SK-N-SH treated with all-trans-retinoic acid at 6 μM for 48 hours (cell line): Measurements from ENCODE around the gene STK40.

Experiments used
- ATAC-seq: fragments of 200-7000 bp; cut with Tn5 transposase; 3 replicates; pipeline ENCODE4 v1.9.1; 2020; ENCODE audit warnings: mild to moderate bottlenecking, moderate library complexity
- ARNTL ChIP-seq: fragments of 450-650 bp; formaldehyde crosslinking; IDR thresholded peaks from 2 replicates; pipeline ENCODE4 v1.5.0; 2020; ENCODE audit warnings: low read depth, mild to moderate bottlenecking, moderate library complexity, borderline replicate concordance
- BACH2 ChIP-seq: fragments of 250-450 bp; sonication (Bioruptor Pico); IDR thresholded peaks from 2 replicates; pipeline ENCODE4 v1.9.0; 2021; ENCODE audit warnings: mild to moderate bottlenecking, borderline replicate concordance
- CSDC2 ChIP-seq: fragments of 250-450 bp; sonication (Bioruptor Pico); IDR thresholded peaks from 2 replicates; pipeline ENCODE4 v1.5.0; 2020; ENCODE audit warnings: mild to moderate bottlenecking, moderate library complexity
- ESRRG ChIP-seq: fragments of 250-450 bp; sonication (Bioruptor Pico); IDR thresholded peaks from 2 replicates; pipeline ENCODE4 v1.6.1; 2021; ENCODE audit warnings: mild to moderate bottlenecking
- GLIS3 ChIP-seq: fragments of 250-450 bp; sonication (Bioruptor Pico); IDR thresholded peaks from 2 replicates; pipeline ENCODE4 v1.5.0; 2020; ENCODE audit warnings: mild to moderate bottlenecking, moderate library complexity
- ISL1 ChIP-seq: fragments of 250-450 bp; sonication (Bioruptor Pico); IDR thresholded peaks from 2 replicates; pipeline ENCODE4 v2.1.2; 2022; ENCODE audit warnings: mild to moderate bottlenecking, moderate library complexity
- OSR1 ChIP-seq: fragments of 250-450 bp; sonication (Bioruptor Pico); IDR thresholded peaks from 2 replicates; pipeline ENCODE4 v1.8.0; 2022; ENCODE audit warnings: moderate library complexity, mild to moderate bottlenecking, inconsistent platforms
- PPARA ChIP-seq: fragments of 250-450 bp; sonication (Bioruptor Pico); IDR thresholded peaks from 2 replicates; pipeline ENCODE4 v1.5.0; 2020; ENCODE audit warnings: mild to moderate bottlenecking, borderline replicate concordance
- RARB ChIP-seq: fragments of 250-450 bp; sonication (Bioruptor Pico); IDR thresholded peaks from 2 replicates; pipeline ENCODE4 v1.8.0; 2021; ENCODE audit warnings: mild to moderate bottlenecking, moderate library complexity
- SNAI2 ChIP-seq: fragments of 250-450 bp; sonication (Bioruptor Pico); IDR thresholded peaks from 2 replicates; pipeline ENCODE4 v1.5.0; 2020; ENCODE audit warnings: mild to moderate bottlenecking, moderate library complexity
- TOX ChIP-seq: fragments of 250-450 bp; sonication (Bioruptor Pico); IDR thresholded peaks from 2 replicates; pipeline ENCODE4 v1.8.0; 2021; ENCODE audit warnings: mild to moderate bottlenecking, moderate library complexity, borderline replicate concordance
- ZC3H10 ChIP-seq: fragments of 250-450 bp; sonication (Bioruptor Pico); IDR thresholded peaks from 2 replicates; pipeline ENCODE4 v1.5.1; 2021; ENCODE audit warnings: mild to moderate bottlenecking, moderate library complexity
- ZFP3 ChIP-seq: fragments of 250-450 bp; sonication (Bioruptor Pico); IDR thresholded peaks from 2 replicates; pipeline ENCODE4 v1.5.0; 2020; ENCODE audit warnings: mild to moderate bottlenecking, moderate library complexity
- ZFP30 ChIP-seq: fragments of 450-650 bp; formaldehyde crosslinking; IDR thresholded peaks from 2 replicates; pipeline ENCODE4 v1.5.0; 2022; ENCODE audit warnings: mild to moderate bottlenecking, moderate library complexity
- ZNF565 ChIP-seq: fragments of 450-650 bp; formaldehyde crosslinking; conservative IDR thresholded peaks from 2 replicates; pipeline ENCODE4 v1.5.0; 2020; ENCODE audit warnings: low read depth, mild to moderate bottlenecking, moderate library complexity
- ZNF70 ChIP-seq: fragments of 450-650 bp; formaldehyde crosslinking; IDR thresholded peaks from 2 replicates; pipeline ENCODE4 v1.5.0; 2020; ENCODE audit warnings: mild to moderate bottlenecking, moderate library complexity
- ZNF8 ChIP-seq: fragments of 450-650 bp; formaldehyde crosslinking; IDR thresholded peaks from 2 replicates; pipeline ENCODE4 v1.5.0; 2020; ENCODE audit warnings: mild to moderate bottlenecking, moderate library complexity
- TF ChIP-seq, protein P1 (sequence below): fragments of 250-450 bp; sonication (Bioruptor Pico); IDR thresholded peaks from 2 replicates; pipeline ENCODE4 v1.5.0; 2020; ENCODE audit warnings: mild to moderate bottlenecking, moderate library complexity
- TF ChIP-seq, protein P2 (sequence below): fragments of 250-450 bp; sonication (Bioruptor Pico); IDR thresholded peaks from 2 replicates; pipeline ENCODE4 v1.5.1; 2020; ENCODE audit warnings: low read depth, mild to moderate bottlenecking, moderate library complexity
- TF ChIP-seq, protein P3 (sequence below): fragments of 250-450 bp; sonication (Bioruptor Pico); IDR thresholded peaks from 2 replicates; pipeline ENCODE4 v1.8.0; 2021; ENCODE audit warnings: low read depth, mild to moderate bottlenecking, moderate library complexity, borderline replicate concordance
- TF ChIP-seq, protein P4 (sequence below): fragments of 250-450 bp; sonication (Bioruptor Pico); IDR thresholded peaks from 2 replicates; pipeline ENCODE4 v1.5.1; 2021; ENCODE audit warnings: mild to moderate bottlenecking, moderate library complexity
- TF ChIP-seq, protein P5 (sequence below): fragments of 250-450 bp; sonication (Bioruptor Pico); IDR thresholded peaks from 2 replicates; pipeline ENCODE4 v1.8.0; 2020; ENCODE audit warnings: mild to moderate bottlenecking, moderate library complexity, borderline replicate concordance

The STK40 gene

GRCh38 chr1:36345353-36345752 is 40.4 kb downstream of the STK40 start:
- ATAC-seq = no peak

DNA sequence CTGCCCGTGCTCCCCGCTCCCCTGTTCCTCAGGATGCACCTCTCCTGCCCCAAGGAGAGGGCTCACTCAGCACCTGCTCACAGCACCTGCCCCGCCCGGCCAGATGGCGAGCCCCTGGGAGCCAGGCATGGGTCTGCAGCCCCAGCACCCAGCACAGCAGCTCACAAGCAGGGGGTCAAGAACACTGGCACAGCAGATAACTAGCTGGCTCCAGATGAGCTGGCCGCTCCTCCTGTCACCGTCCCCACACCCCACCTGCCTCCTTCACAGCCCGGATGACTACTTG is 41.4 kb downstream of the STK40 start:
- TF ChIP-seq RARB (CRISPR knock-in tag) = no peak
- ATAC-seq = no peak

More at GRCh38 chr1:36345353-36345752, 40.4 kb downstream of the STK40 start:
- TF ChIP-seq ZC3H10 (CRISPR knock-in tag) (no peak), ARNTL (no peak), TOX (CRISPR knock-in tag) (no peak), ZFP3 (CRISPR knock-in tag) (no peak), OSR1 (no peak), PPARA (no peak), ISL1 (no peak), ESRRG (CRISPR knock-in tag) (no peak), SNAI2 (no peak), GLIS3 (CRISPR knock-in tag) (no peak), RARB (CRISPR knock-in tag) (no peak), ZFP30 (CRISPR knock-in tag) (no peak), CSDC2 (CRISPR knock-in tag) (no peak), ZNF70 (CRISPR knock-in tag) (no peak), ZNF565 (no peak)
- TF ChIP-seq, protein P1, sequence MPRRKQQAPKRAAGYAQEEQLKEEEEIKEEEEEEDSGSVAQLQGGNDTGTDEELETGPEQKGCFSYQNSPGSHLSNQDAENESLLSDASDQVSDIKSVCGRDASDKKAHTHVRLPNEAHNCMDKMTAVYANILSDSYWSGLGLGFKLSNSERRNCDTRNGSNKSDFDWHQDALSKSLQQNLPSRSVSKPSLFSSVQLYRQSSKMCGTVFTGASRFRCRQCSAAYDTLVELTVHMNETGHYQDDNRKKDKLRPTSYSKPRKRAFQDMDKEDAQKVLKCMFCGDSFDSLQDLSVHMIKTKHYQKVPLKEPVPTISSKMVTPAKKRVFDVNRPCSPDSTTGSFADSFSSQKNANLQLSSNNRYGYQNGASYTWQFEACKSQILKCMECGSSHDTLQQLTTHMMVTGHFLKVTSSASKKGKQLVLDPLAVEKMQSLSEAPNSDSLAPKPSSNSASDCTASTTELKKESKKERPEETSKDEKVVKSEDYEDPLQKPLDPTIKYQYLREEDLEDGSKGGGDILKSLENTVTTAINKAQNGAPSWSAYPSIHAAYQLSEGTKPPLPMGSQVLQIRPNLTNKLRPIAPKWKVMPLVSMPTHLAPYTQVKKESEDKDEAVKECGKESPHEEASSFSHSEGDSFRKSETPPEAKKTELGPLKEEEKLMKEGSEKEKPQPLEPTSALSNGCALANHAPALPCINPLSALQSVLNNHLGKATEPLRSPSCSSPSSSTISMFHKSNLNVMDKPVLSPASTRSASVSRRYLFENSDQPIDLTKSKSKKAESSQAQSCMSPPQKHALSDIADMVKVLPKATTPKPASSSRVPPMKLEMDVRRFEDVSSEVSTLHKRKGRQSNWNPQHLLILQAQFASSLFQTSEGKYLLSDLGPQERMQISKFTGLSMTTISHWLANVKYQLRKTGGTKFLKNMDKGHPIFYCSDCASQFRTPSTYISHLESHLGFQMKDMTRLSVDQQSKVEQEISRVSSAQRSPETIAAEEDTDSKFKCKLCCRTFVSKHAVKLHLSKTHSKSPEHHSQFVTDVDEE = no peak
- TF ChIP-seq, protein P2, sequence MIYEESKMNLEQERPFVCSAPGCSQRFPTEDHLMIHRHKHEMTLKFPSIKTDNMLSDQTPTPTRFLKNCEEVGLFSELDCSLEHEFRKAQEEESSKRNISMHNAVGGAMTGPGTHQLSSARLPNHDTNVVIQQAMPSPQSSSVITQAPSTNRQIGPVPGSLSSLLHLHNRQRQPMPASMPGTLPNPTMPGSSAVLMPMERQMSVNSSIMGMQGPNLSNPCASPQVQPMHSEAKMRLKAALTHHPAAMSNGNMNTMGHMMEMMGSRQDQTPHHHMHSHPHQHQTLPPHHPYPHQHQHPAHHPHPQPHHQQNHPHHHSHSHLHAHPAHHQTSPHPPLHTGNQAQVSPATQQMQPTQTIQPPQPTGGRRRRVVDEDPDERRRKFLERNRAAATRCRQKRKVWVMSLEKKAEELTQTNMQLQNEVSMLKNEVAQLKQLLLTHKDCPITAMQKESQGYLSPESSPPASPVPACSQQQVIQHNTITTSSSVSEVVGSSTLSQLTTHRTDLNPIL = no peak
- TF ChIP-seq, protein P3, sequence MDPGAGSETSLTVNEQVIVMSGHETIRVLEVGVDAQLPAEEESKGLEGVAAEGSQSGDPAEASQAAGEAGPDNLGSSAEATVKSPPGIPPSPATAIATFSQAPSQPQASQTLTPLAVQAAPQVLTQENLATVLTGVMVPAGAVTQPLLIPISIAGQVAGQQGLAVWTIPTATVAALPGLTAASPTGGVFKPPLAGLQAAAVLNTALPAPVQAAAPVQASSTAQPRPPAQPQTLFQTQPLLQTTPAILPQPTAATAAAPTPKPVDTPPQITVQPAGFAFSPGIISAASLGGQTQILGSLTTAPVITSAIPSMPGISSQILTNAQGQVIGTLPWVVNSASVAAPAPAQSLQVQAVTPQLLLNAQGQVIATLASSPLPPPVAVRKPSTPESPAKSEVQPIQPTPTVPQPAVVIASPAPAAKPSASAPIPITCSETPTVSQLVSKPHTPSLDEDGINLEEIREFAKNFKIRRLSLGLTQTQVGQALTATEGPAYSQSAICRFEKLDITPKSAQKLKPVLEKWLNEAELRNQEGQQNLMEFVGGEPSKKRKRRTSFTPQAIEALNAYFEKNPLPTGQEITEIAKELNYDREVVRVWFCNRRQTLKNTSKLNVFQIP (CRISPR knock-in tag) = no peak
- TF ChIP-seq, protein P4, sequence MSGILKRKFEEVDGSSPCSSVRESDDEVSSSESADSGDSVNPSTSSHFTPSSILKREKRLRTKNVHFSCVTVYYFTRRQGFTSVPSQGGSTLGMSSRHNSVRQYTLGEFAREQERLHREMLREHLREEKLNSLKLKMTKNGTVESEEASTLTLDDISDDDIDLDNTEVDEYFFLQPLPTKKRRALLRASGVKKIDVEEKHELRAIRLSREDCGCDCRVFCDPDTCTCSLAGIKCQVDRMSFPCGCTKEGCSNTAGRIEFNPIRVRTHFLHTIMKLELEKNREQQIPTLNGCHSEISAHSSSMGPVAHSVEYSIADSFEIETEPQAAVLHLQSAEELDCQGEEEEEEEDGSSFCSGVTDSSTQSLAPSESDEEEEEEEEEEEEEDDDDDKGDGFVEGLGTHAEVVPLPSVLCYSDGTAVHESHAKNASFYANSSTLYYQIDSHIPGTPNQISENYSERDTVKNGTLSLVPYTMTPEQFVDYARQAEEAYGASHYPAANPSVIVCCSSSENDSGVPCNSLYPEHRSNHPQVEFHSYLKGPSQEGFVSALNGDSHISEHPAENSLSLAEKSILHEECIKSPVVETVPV (CRISPR knock-in tag) = no peak
- TF ChIP-seq, all 23 proteins: peak for 0

DNA sequence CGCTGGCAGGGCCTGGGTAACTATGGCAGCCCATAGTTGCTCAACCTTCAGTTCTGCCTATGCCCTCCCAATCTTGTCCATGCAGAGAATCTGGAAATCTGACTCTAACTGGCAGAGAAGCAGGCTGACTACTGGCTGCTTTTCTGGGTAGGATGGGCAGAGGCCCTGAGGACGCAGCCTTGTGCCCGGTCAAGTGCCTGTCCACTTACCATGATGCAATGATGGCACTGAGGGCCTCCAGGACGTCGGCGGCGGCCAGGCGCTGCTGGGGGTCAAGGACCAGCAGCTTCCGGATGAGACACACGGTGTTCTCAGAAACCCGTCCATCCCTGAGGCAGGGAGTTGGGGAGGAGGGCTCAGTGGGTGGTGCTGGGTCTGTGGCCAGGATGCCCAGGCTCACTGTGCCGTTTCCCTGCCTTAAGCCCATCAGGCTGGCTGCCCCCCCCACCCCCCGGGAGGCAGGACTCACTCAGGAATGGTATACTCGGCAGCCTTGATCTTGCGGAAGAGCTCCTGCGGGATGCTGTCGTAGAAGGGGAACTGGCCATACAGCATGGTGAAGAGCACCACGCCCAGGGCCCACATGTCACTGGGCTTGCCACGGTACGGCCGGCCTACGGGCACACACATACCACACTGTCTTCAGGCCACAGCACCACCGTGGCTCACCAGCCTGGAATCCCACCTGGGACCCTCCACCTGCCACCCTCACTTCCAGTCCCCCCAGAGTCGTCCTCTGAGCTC is 41.9 kb downstream of the STK40 start:
- no peak; the same call in 1 of the 3 replicates for ATAC-seq
- TF ChIP-seq, protein P3 (CRISPR knock-in tag) = no peak
- TF ChIP-seq ISL1 (no peak), BACH2 (no peak), ZNF8 (CRISPR knock-in tag) (no peak), SNAI2 (no peak), ZFP30 (CRISPR knock-in tag) (no peak), GLIS3 (CRISPR knock-in tag) (no peak), ESRRG (CRISPR knock-in tag) (no peak), ZNF70 (CRISPR knock-in tag) (no peak), ZFP3 (CRISPR knock-in tag) (no peak), OSR1 (no peak), TOX (CRISPR knock-in tag) (no peak), PPARA (no peak)
- TF ChIP-seq, protein P5, sequence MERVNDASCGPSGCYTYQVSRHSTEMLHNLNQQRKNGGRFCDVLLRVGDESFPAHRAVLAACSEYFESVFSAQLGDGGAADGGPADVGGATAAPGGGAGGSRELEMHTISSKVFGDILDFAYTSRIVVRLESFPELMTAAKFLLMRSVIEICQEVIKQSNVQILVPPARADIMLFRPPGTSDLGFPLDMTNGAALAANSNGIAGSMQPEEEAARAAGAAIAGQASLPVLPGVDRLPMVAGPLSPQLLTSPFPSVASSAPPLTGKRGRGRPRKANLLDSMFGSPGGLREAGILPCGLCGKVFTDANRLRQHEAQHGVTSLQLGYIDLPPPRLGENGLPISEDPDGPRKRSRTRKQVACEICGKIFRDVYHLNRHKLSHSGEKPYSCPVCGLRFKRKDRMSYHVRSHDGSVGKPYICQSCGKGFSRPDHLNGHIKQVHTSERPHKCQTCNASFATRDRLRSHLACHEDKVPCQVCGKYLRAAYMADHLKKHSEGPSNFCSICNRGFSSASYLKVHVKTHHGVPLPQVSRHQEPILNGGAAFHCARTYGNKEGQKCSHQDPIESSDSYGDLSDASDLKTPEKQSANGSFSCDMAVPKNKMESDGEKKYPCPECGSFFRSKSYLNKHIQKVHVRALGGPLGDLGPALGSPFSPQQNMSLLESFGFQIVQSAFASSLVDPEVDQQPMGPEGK (CRISPR knock-in tag) = no peak
